Mammary epithelial cell (primary cell): ENCODE data around the gene ID2.

ENCODE experiments used
- CTCF ChIP-seq, 2 donors: IDR thresholded peaks in 1 of 2; conservative IDR thresholded peaks in 1 of 2; 2 replicates each; pipeline ENCODE4 v1.5.1; 2011 to 2012; ENCODE audit warnings: inconsistent platforms in 2 of 2, low read length in 2 of 2, mild to moderate bottlenecking in 2 of 2, control low read depth in 1 of 2, low read depth in 1 of 2; ENCODE audit not compliant: insufficient read depth in 1 of 2; ENCODE audit errors: extremely low read depth in 1 of 2
- EZH2 ChIP-seq: IDR thresholded peaks from 2 replicates; pipeline ENCODE4 v1.6.1; 2012; ENCODE audit warnings: low read length, inconsistent platforms, borderline replicate concordance

- no peak for TF ChIP-seq CTCF (conservative IDR thresholded peaks at IDR 0.05 in 1 of 2, IDR thresholded peaks at IDR 0.05 in 1 of 2; ENCODE audit: extremely low read depth in 1 of 2, insufficient read depth in 1 of 2, low read depth in 1 of 2, low read length in 2 of 2)
- no peak for TF ChIP-seq EZH2
Observed at GRCh38 chr2:8732601-8733000, 50.7 kb downstream of the ID2 start.
